ENCODE results near the gene VWDE.

The VWDE gene

DNA sequence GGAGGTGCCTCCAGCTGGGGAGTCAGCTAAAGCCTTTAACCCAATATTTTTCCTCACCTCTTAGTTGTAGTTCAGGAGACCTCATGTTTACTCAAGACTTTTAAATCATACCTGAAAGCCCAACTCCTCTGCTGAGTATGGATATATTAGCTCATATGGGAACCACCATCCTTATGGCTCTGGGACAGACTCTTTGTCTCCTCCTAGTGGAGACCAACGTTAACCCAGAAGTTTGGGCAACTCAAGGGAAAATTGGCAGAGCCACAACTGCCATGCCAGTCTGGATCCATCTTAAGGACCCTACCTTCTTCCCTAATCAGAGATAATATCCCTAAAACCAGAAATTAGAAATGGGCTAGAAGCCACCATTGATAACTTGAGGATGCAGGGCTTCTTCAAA lies 111.8 kb downstream of the VWDE start:
- DNase-seq (ENCODE audit: low read depth in 2 of 3, low spot score in 1 of 3): peak in 1 of 3 donors; percentile 9

GRCh38 chr7:12290761-12291160 lies 112.9 kb downstream of the VWDE start:
- DNase-seq (ENCODE audit: low read depth in 2 of 3, low spot score in 1 of 3): no peak

DNA sequence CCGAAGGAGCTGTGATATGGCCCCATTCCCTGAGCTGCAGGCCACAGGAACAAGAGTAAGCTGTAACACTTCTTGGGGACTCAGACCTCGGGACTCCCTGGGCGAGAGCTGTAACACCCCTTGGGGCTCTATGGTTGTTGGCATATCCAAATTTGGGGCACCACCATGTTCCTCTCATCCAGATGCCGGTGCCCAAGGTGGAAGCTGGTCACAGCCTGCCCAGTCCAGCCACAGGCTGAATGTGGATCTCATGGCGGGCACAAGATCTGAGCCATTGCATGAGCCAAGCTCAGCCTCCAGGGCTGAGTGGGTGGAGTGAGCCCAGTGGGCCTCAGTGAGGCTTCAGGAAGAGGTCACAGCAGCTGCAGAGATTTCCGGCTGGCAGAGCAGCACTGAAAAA lies 113.7 kb downstream of the VWDE start:
- DNase-seq (ENCODE audit: low read depth in 2 of 3, low spot score in 1 of 3): no peak

- DNase-seq (ENCODE audit: low read depth in 2 of 3, low spot score in 1 of 3): no peak
These were observed 115.8 kb downstream of the VWDE start for GRCh38 chr7:12287901-12288300.

GRCh38 chr7:12281038-12281437 lies 122.6 kb downstream of the VWDE start:
- DNase-seq (ENCODE audit: low read depth in 2 of 3, low spot score in 1 of 3): no peak

All from stimulated activated CD4-positive, alpha-beta T cell treated with anti-CD3 and anti-CD28 coated beads, Interleukin-12 subunit alpha, Interleukin-12 subunit beta, amount 100 ng/mL, for 48 hours (primary cell).